Keratinocyte (primary cell): Measurements from ENCODE around the gene ATF7. TPM values are rescaled to one million over a fixed set of nuclear protein-coding genes. Genes with fewer than 3 reads are reported as not detected.

Source experiments
- DNase-seq: peaks from one replicate; pipeline ENCODE4 v3.0.0-alpha.2; 2011; ENCODE audit warnings: low read depth, missing footprints, low spot score
- FAIRE-seq: peaks from 2 replicates; lab custom pipeline; 2011; peaks lifted over from hg19 to GRCh38; lab: Jason Lieb, UNC
- H2AFZ ChIP-seq: 2 replicates; pipeline ENCODE4 v1.6.0; 2012; ENCODE audit warnings: low read length, control low read depth, inconsistent platforms; ENCODE audit not compliant: control insufficient read depth
- H3K27ac ChIP-seq: 2 replicates; pipeline ENCODE4 v1.5.1; 2011; ENCODE audit warnings: low read length; ENCODE audit not compliant: control insufficient read depth, insufficient read depth
- H3K27me3 ChIP-seq: 3 replicates; pipeline ENCODE4 v1.6.0; 2011; ENCODE audit warnings: low read length; ENCODE audit not compliant: control insufficient read depth, insufficient read depth; ENCODE audit errors: extremely low read depth
- H3K36me3 ChIP-seq, 2 experiments: 2 replicates in 1 of 2; 3 replicates in 1 of 2; pipeline ENCODE4 v1.5.1; 2011; ENCODE audit warnings: low read length in 2 of 2, mild to moderate bottlenecking in 1 of 2; ENCODE audit not compliant: control insufficient read depth in 2 of 2, insufficient read depth in 2 of 2; ENCODE audit errors: extremely low read depth in 1 of 2
- H3K4me1 ChIP-seq: 3 replicates; pipeline ENCODE4 v1.5.1; 2011; ENCODE audit warnings: low read length; ENCODE audit not compliant: control insufficient read depth, insufficient read depth; ENCODE audit errors: extremely low read depth
- H3K4me2 ChIP-seq: 3 replicates; pipeline ENCODE4 v1.6.0; 2011; ENCODE audit warnings: low read depth, low read length; ENCODE audit not compliant: control insufficient read depth, insufficient read depth; ENCODE audit errors: extremely low read depth
- H3K4me3 ChIP-seq, 3 experiments: fragments of 200-600 bp in 1 of 3; sonication (generic) in 1 of 3; 2 replicates in 2 of 3; 3 replicates in 1 of 3; pipeline ENCODE4 v1.5.1; 2011 to 2016; ENCODE audit warnings: low read length in 3 of 3, mild to moderate bottlenecking in 3 of 3, control low read depth in 2 of 3, inconsistent platforms in 1 of 3, low read depth in 1 of 3, mixed read lengths in 1 of 3, mixed run types in 1 of 3, moderate library complexity in 1 of 3; ENCODE audit not compliant: control insufficient read depth in 2 of 3, insufficient read depth in 2 of 3; ENCODE audit errors: extremely low read depth in 1 of 3
- H3K79me2 ChIP-seq: 2 replicates; pipeline ENCODE4 v1.6.0; 2012; ENCODE audit warnings: low read length; ENCODE audit not compliant: control insufficient read depth, insufficient read depth
- H3K9ac ChIP-seq: 3 replicates; pipeline ENCODE4 v1.6.0; 2011; ENCODE audit warnings: low read length; ENCODE audit not compliant: control insufficient read depth, insufficient read depth; ENCODE audit errors: extremely low read depth
- H3K9me1 ChIP-seq: 3 replicates; pipeline ENCODE4 v1.6.0; 2011; ENCODE audit warnings: low read length; ENCODE audit not compliant: control insufficient read depth, insufficient read depth; ENCODE audit errors: extremely low read depth
- H3K9me3 ChIP-seq: 2 replicates; pipeline ENCODE4 v1.5.1; 2012; ENCODE audit warnings: low read depth, low read length; ENCODE audit not compliant: control insufficient read depth
- H4K20me1 ChIP-seq: 3 replicates; pipeline ENCODE4 v1.6.0; 2011; ENCODE audit warnings: low read length; ENCODE audit not compliant: control insufficient read depth, insufficient read depth; ENCODE audit errors: extremely low read depth
- CTCF ChIP-seq, 3 experiments: IDR thresholded peaks in 1 of 3; conservative IDR thresholded peaks in 1 of 3; optimal IDR thresholded peaks in 1 of 3; 2 replicates in 2 of 3; 3 replicates in 1 of 3; pipeline versions ENCODE3 to v1.5.1; 2011; ENCODE audit warnings: low read length in 3 of 3, mild to moderate bottlenecking in 3 of 3, moderate library complexity in 2 of 3, control low read depth in 1 of 3, inconsistent platforms in 1 of 3; ENCODE audit not compliant: insufficient read depth in 2 of 3; ENCODE audit errors: extremely low read depth in 1 of 3
- EZH2 ChIP-seq: IDR thresholded peaks from one replicate; pipeline ENCODE4 v1.6.1; 2012; ENCODE audit warnings: inconsistent platforms, mild to moderate bottlenecking, low read length, moderate library complexity
- dilution Hi-C: fragments of 300-500 bp; cut with MboI; formaldehyde crosslinking; loops from one replicate; pipeline ENCODE4 v1.7.0; 2020; ENCODE audit warnings: low sequenced_read_pairs; ENCODE audit not compliant: extremely low pct_ligation_motif_present
- polyA plus RNA-seq, 5 experiments: library from polyadenylated mRNA; depleted of rRNA in 3 of 5; stranded (reverse) in 3 of 5; stranded (forward) in 1 of 5; unstranded in 1 of 5; fragments of >200 nt; gene quantifications; 1 replicate in 1 of 5; 2 replicates in 3 of 5; 3 replicates in 1 of 5; pipeline versions ENCODE4 v1.2.1 to v1.2.3, GENCODE V29; 2011 to 2012; ENCODE audit warnings: missing spikeins in 2 of 5, low read depth in 1 of 5, low replicate concordance in 1 of 5

The ATF7 gene
- polyA plus RNA-seq, 1 donor (not counting 4 experiments of a cell fraction or from before 2014, with no cell fraction given): 16.3 TPM

DNA sequence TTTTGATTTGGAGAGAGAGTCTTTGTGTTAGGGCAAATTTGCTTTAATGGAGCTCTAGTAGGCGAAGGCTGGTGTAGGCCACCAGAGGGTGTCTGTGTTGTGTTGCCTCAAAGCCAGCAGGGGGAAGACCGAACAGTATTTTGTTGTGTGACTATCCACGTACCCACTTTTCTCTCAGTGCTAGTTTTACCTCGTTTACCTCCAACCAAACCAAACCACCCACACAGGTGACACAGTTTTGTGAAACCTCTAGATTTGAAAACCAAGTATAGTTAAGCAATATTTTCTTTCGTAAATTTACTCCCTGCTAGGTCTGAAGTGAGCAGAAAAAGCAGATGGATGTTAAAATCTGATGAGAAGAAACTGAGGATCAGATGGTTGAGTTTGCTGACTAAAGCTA is 82.6 kb downstream of the ATF7 start:
- DNase-seq (no peak), FAIRE-seq (no peak)
- Histone ChIP-seq H3K36me3 (peaks cover 12 to 17% of the 10 kb centered on the region in 2 experiments), H2AFZ (no peak overlapping the region), H3K79me2 (no peaks in the 10 kb centered on the region), H3K27me3 (no peaks in the 10 kb centered on the region), H3K4me2 (no peak overlapping the region), H4K20me1 (no peaks in the 10 kb centered on the region), H3K4me1 (no peaks in the 10 kb centered on the region), H3K27ac (no peak overlapping the region), H3K9ac (no peak overlapping the region), H3K9me3 (no peaks in the 10 kb centered on the region), H3K4me3 (no peak overlapping the region), H3K9me1 (no peaks in the 10 kb centered on the region)
- TF ChIP-seq EZH2 (no peak), CTCF (optimal IDR thresholded peaks at IDR 0.05 in 1 of 3, IDR thresholded peaks at IDR 0.05 in 1 of 3, conservative IDR thresholded peaks at IDR 0.05 in 1 of 3; ENCODE audit: extremely low read depth in 1 of 3, insufficient read depth in 2 of 3, low read length in 3 of 3) (peak; percentile 77 to 89 (median 87))
- dilution Hi-C loops: no loop called here

GRCh38 chr12:53539526-53539925 is 86.7 kb downstream of the ATF7 start:
- H3K9me1 ChIP-seq: no peaks in the 10 kb centered on the region
- no peak for DNase-seq
- no peak overlapping the region for H3K27ac ChIP-seq
- dilution Hi-C loops: no loop called here
- FAIRE-seq: no peak
- no peak overlapping the region for H3K4me3 ChIP-seq
- no peak overlapping the region for H3K9ac ChIP-seq
- no peaks in the 10 kb centered on the region for H4K20me1 ChIP-seq
- H3K79me2 ChIP-seq: no peaks in the 10 kb centered on the region
- H3K36me3 ChIP-seq: peaks cover 12 to 16% of the 10 kb centered on the region in 2 experiments
- TF ChIP-seq CTCF (optimal IDR thresholded peaks at IDR 0.05 in 1 of 3, IDR thresholded peaks at IDR 0.05 in 1 of 3, conservative IDR thresholded peaks at IDR 0.05 in 1 of 3; ENCODE audit: extremely low read depth in 1 of 3, insufficient read depth in 2 of 3, low read length in 3 of 3) (no peak), EZH2 (no peak)
- no peaks in the 10 kb centered on the region for H3K9me3 ChIP-seq
- H3K27me3 ChIP-seq: no peaks in the 10 kb centered on the region
- no peak overlapping the region for H3K4me2 ChIP-seq
- no peak overlapping the region for H2AFZ ChIP-seq
- no peaks in the 10 kb centered on the region for H3K4me1 ChIP-seq
